Measurements from ENCODE around the gene RANBP10.

Gene RANBP10

DNA sequence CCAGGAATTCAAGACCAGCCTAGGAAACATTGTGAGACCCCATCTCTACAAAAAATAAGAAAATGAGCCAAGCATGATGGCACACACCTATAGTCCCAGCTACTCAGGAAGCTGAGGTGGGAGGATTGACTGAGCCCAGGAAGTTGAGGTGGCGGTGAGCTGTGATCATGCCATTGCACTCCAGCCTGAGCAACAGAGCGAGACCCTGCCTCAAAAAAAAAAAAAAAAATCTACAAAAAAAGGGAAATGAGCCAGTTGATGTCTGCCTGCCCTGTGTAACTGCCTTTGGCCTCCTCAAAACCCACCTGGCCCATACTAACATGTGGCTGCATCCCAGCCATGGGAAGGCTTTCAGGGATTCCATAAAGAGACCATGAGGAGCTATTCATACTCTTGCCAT lies 4.5 kb downstream of the RANBP10 start:
- H3K9ac ChIP-seq (ENCODE audit: low read depth, low read length, poor library complexity, severe bottlenecking), result peak overlapping the region; percentile 27
- no peaks in the 10 kb centered on the region for H3K27me3 ChIP-seq (ENCODE audit: insufficient read depth, low read length, poor library complexity, severe bottlenecking)
- no peaks in the 10 kb centered on the region for H3F3A ChIP-seq (ENCODE audit: low read depth)
- H3K9me3 ChIP-seq (ENCODE audit: insufficient read depth, low read depth, low read length), result no peaks in the 10 kb centered on the region
- peaks cover 85% of the 10 kb centered on the region for H3K79me2 ChIP-seq (ENCODE audit: insufficient read depth, low read length)
- peak overlapping the region; percentile 57 for H3K4me3 ChIP-seq (ENCODE audit: low read length, poor library complexity, severe bottlenecking)
- peaks cover 7% of the 10 kb centered on the region; the same call in 1 of the 2 replicates for H3K36me3 ChIP-seq (ENCODE audit: insufficient read depth, low read length)
- H2AFZ ChIP-seq (ENCODE audit: low read length), result no peak overlapping the region
- H4K20me1 ChIP-seq (ENCODE audit: insufficient read depth, low read length, poor library complexity, severe bottlenecking), result peaks cover 43% of the 10 kb centered on the region
- peak overlapping the region; percentile 71 for H3K4me2 ChIP-seq (ENCODE audit: low read depth, low read length, poor library complexity, severe bottlenecking)
- peaks cover 52% of the 10 kb centered on the region for H3K4me1 ChIP-seq (ENCODE audit: insufficient read depth, low read length, poor library complexity, severe bottlenecking)
- no peaks in the 10 kb centered on the region for H3K9me2 ChIP-seq (replicated peaks; ENCODE audit: low read depth, low read length)
- no peak for TF ChIP-seq EZH2phosphoT487 (IDR thresholded peaks at IDR 0.05; ENCODE audit: borderline replicate concordance)
- TF ChIP-seq, protein P1, sequence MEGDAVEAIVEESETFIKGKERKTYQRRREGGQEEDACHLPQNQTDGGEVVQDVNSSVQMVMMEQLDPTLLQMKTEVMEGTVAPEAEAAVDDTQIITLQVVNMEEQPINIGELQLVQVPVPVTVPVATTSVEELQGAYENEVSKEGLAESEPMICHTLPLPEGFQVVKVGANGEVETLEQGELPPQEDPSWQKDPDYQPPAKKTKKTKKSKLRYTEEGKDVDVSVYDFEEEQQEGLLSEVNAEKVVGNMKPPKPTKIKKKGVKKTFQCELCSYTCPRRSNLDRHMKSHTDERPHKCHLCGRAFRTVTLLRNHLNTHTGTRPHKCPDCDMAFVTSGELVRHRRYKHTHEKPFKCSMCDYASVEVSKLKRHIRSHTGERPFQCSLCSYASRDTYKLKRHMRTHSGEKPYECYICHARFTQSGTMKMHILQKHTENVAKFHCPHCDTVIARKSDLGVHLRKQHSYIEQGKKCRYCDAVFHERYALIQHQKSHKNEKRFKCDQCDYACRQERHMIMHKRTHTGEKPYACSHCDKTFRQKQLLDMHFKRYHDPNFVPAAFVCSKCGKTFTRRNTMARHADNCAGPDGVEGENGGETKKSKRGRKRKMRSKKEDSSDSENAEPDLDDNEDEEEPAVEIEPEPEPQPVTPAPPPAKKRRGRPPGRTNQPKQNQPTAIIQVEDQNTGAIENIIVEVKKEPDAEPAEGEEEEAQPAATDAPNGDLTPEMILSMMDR (conservative IDR thresholded peaks at IDR 0.05; ENCODE audit: low read length), result no peak

DNA sequence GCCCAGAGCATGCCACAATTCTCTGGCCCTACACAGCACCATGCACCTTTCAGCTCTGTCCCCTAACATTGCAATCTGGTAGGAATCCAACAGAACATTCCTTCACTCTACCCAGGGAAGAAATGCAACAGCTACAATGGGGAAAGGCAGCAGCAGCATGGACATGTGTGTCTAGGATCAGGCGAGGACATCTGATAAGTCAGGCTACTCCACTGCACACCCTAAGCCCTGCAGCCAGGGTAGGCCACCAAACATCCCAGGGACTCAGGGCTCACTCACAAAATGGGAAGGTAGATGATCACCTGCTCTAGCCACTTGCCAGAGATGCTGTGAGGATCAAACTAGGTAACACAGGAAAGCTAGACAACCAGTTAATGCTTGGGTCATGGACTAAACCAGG lies 5.1 kb downstream of the RANBP10 start:
- H4K20me1 ChIP-seq (ENCODE audit: insufficient read depth, low read length, poor library complexity, severe bottlenecking), result peaks cover 46% of the 10 kb centered on the region
- H3K9ac ChIP-seq (ENCODE audit: low read depth, low read length, poor library complexity, severe bottlenecking), result peak overlapping the region; percentile 27
- peaks cover 7% of the 10 kb centered on the region; the same call in 1 of the 2 replicates for H3K36me3 ChIP-seq (ENCODE audit: insufficient read depth, low read length)
- no peak overlapping the region for H2AFZ ChIP-seq (ENCODE audit: low read length)
- no peaks in the 10 kb centered on the region for H3K27me3 ChIP-seq (ENCODE audit: insufficient read depth, low read length, poor library complexity, severe bottlenecking)
- H3K4me2 ChIP-seq (ENCODE audit: low read depth, low read length, poor library complexity, severe bottlenecking), result peak overlapping the region; percentile 71
- peak overlapping the region; percentile 57 for H3K4me3 ChIP-seq (ENCODE audit: low read length, poor library complexity, severe bottlenecking)
- TF ChIP-seq EZH2phosphoT487 (IDR thresholded peaks at IDR 0.05; ENCODE audit: borderline replicate concordance), result no peak
- TF ChIP-seq, protein P1 (conservative IDR thresholded peaks at IDR 0.05; ENCODE audit: low read length), result no peak
- H3K4me1 ChIP-seq (ENCODE audit: insufficient read depth, low read length, poor library complexity, severe bottlenecking), result peaks cover 54% of the 10 kb centered on the region
- H3K9me3 ChIP-seq (ENCODE audit: insufficient read depth, low read depth, low read length), result no peaks in the 10 kb centered on the region
- no peaks in the 10 kb centered on the region for H3F3A ChIP-seq (ENCODE audit: low read depth)
- no peaks in the 10 kb centered on the region for H3K9me2 ChIP-seq (replicated peaks; ENCODE audit: low read depth, low read length)
- peaks cover 91% of the 10 kb centered on the region for H3K79me2 ChIP-seq (ENCODE audit: insufficient read depth, low read length)

DNA sequence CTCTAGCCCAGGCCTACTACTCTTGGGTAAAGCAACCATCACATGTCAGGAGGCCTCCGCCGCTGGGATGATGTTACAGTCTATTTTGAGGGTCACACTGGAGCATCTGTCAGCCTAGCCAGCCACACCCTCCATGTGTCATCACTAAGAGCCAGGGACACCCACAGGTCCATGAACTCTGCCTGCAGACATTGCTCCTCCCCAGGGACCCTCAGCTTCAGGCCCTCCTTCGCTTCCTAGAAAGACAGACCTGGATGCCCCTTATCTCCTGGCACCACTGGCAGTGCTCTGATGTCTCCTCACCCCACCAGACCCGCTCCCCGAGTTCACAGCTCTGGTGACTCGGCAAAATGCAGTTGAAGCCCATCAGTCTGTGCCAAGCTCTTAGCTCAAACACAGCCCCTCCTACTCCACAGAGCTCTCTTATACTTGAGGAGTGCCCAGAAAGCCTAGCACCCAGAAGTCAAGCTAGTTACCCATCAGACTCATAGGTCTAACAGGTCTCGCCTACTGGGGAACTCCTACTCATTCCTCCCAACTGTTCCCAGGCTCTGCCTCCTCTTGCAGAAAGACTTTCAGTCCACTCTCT lies 5.9 kb downstream of the RANBP10 start:
- H3K4me3 ChIP-seq (ENCODE audit: low read length, poor library complexity, severe bottlenecking), result peak overlapping the region; percentile 57
- peaks cover 52% of the 10 kb centered on the region for H3K4me1 ChIP-seq (ENCODE audit: insufficient read depth, low read length, poor library complexity, severe bottlenecking)
- H3K9ac ChIP-seq (ENCODE audit: low read depth, low read length, poor library complexity, severe bottlenecking), result peak overlapping the region; percentile 27
- no peak for TF ChIP-seq EZH2phosphoT487 (IDR thresholded peaks at IDR 0.05; ENCODE audit: borderline replicate concordance)
- TF ChIP-seq, protein P1 (conservative IDR thresholded peaks at IDR 0.05; ENCODE audit: low read length), result no peak
- peaks cover 7% of the 10 kb centered on the region; the same call in 1 of the 2 replicates for H3K36me3 ChIP-seq (ENCODE audit: insufficient read depth, low read length)
- H3K9me2 ChIP-seq (replicated peaks; ENCODE audit: low read depth, low read length), result no peaks in the 10 kb centered on the region
- H3K79me2 ChIP-seq (ENCODE audit: insufficient read depth, low read length), result peaks cover 87% of the 10 kb centered on the region
- no peaks in the 10 kb centered on the region for H3K27me3 ChIP-seq (ENCODE audit: insufficient read depth, low read length, poor library complexity, severe bottlenecking)
- no peaks in the 10 kb centered on the region for H3K9me3 ChIP-seq (ENCODE audit: insufficient read depth, low read depth, low read length)
- peak overlapping the region; percentile 71 for H3K4me2 ChIP-seq (ENCODE audit: low read depth, low read length, poor library complexity, severe bottlenecking)
- H4K20me1 ChIP-seq (ENCODE audit: insufficient read depth, low read length, poor library complexity, severe bottlenecking), result peaks cover 41% of the 10 kb centered on the region
- no peak overlapping the region for H2AFZ ChIP-seq (ENCODE audit: low read length)
- H3F3A ChIP-seq (ENCODE audit: low read depth), result no peaks in the 10 kb centered on the region

All from Loucy (cell line).